Endodermal cell (in vitro differentiated cells): Measurements from ENCODE around the gene ZGRF1. TPM values are rescaled to one million over a fixed set of nuclear protein-coding genes. Genes with fewer than 3 reads are reported as not detected.

Experiments used
- DNase-seq: peaks from one replicate; pipeline ENCODE4 v3.0.0-alpha.2; 2017
- H3K27ac ChIP-seq: 2 replicates; pipeline ENCODE4 v1.5.1; 2013; ENCODE audit warnings: mild to moderate bottlenecking, low read depth, low read length, moderate library complexity
- H3K27me3 ChIP-seq: 2 replicates; pipeline ENCODE4 v1.6.1; 2013; ENCODE audit warnings: mild to moderate bottlenecking, low read length, moderate library complexity; ENCODE audit not compliant: insufficient read depth, control insufficient read depth, poor library complexity, severe bottlenecking
- H3K36me3 ChIP-seq: 2 replicates; pipeline ENCODE4 v1.7.0; 2013; ENCODE audit warnings: mild to moderate bottlenecking, low read length, moderate library complexity; ENCODE audit not compliant: control insufficient read depth, insufficient read depth
- H3K4me1 ChIP-seq: one replicate; pipeline ENCODE4 v1.7.0; 2013; ENCODE audit warnings: low read length; ENCODE audit not compliant: control insufficient read depth, insufficient read depth
- H3K4me3 ChIP-seq: 2 replicates; pipeline ENCODE4 v1.5.1; 2013; ENCODE audit warnings: mild to moderate bottlenecking, low read length, moderate library complexity
- H3K9ac ChIP-seq: 2 replicates; pipeline ENCODE4 v1.6.1; 2013; ENCODE audit warnings: mild to moderate bottlenecking, low read length, moderate library complexity; ENCODE audit not compliant: poor library complexity, severe bottlenecking; ENCODE audit errors: extremely low read depth
- H3K9me3 ChIP-seq: 2 replicates; pipeline ENCODE4 v1.6.1; 2013; ENCODE audit warnings: mild to moderate bottlenecking, low read length, moderate library complexity; ENCODE audit not compliant: control insufficient read depth
- H3K27ac Mint-ChIP-seq: 2 replicates; pipeline ENCODE4 v1.8.0; 2020; ENCODE audit warnings: mixed read lengths
- H3K27me3 Mint-ChIP-seq: 2 replicates; pipeline ENCODE4 v1.8.0; 2021; ENCODE audit warnings: mild to moderate bottlenecking, mixed read lengths; ENCODE audit not compliant: insufficient read depth
- H3K36me3 Mint-ChIP-seq: 2 replicates; pipeline ENCODE4 v1.8.0; 2020; ENCODE audit warnings: low read depth, mixed read lengths
- H3K4me1 Mint-ChIP-seq: 2 replicates; pipeline ENCODE4 v1.8.0; 2020; ENCODE audit warnings: mixed read lengths
- H3K4me3 Mint-ChIP-seq: 2 replicates; pipeline ENCODE4 v1.8.0; 2020; ENCODE audit warnings: mild to moderate bottlenecking, moderate library complexity, mixed read lengths
- H3K9me3 Mint-ChIP-seq: 2 replicates; pipeline ENCODE4 v1.8.0; 2020; ENCODE audit warnings: mild to moderate bottlenecking, mixed read lengths
- CTCF ChIP-seq: fragments of 200-600 bp; sonication (generic); conservative IDR thresholded peaks from 2 replicates; pipeline ENCODE4 v1.5.0; 2021; ENCODE audit warnings: antibody characterized with exemption, mild to moderate bottlenecking
- WGBS, 2 experiments: methylation state at CpG; one replicate each; pipeline versions ENCODE4 v1.1.5 to v1.1.7; 2013; ENCODE audit warnings: missing lambda C conversion rate in 2 of 2, mixed read lengths in 1 of 2; ENCODE audit not compliant: insufficient coverage in 1 of 2, insufficient read length in 1 of 2; 5-methylcytosine and 5-hydroxymethylcytosine counted together
- total RNA-seq, 2 donors: library from RNA; stranded (reverse); fragmentation: NEBNext Ultra II Directional in 1 of 2; extraction: Animal tissue kit (Norgen Biotek cat#: 25700) in 1 of 2; gene quantifications; 2 replicates in 1 of 2; 3 replicates in 1 of 2; pipeline ENCODE4 v1.2.1, GENCODE V29; 2021

Gene ZGRF1
- total RNA-seq, 2 donors from 2014 or later, result 29.1 to 57.3 TPM

DNA sequence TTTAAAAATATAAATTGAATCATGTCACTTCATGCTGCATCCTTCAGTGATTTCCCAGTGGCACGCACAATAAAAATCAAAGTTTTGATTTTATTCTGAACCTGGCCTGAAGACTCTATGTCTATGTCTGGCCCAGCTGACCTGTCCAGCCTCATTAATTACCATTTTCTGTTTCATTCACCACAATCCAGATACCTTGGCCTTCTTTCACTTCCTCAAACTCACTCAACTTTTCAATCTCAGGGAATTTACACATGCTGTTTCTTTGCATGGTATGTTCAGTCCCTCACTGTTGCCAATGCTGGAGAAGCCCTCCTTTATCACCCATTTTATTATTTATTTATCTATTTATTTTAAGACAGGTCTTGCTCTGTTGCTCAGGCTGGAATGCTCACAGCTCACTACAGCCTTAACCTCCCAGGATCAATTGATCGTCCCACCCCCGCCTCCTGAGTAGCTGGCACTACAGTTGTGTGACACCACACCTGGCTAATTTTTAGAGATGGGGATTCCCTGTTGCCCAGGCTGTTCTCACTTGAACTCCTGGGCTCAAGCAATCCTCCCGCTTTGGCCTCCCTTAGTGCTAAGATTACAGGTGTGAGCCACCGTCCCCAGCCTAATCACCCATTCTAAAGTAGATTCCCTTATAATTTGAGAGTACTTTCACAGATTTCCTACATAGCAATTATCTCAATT is 43.1 kb downstream of the ZGRF1 start:
- no peak overlapping the region for H3K9ac ChIP-seq
- H3K27me3 ChIP-seq, result no peaks in the 10 kb centered on the region
- peaks cover 19% of the 10 kb centered on the region for H3K9me3 ChIP-seq
- peaks cover 22% of the 10 kb centered on the region for H3K36me3 Mint-ChIP-seq
- DNase-seq, result no peak
- H3K27ac ChIP-seq, result no peak overlapping the region
- H3K27ac Mint-ChIP-seq, result no peak overlapping the region
- no peaks in the 10 kb centered on the region for H3K4me1 ChIP-seq
- no peak for TF ChIP-seq CTCF
- 91 to 95% methylated on average over 4 to 5 of the region's 5 CpGs for WGBS, 2 experiments
- H3K4me3 Mint-ChIP-seq, result no peak overlapping the region
- H3K36me3 ChIP-seq, result peaks cover 21% of the 10 kb centered on the region
- no peaks in the 10 kb centered on the region for H3K27me3 Mint-ChIP-seq
- H3K4me3 ChIP-seq, result no peak overlapping the region
- H3K9me3 Mint-ChIP-seq, result no peaks in the 10 kb centered on the region
- no peaks in the 10 kb centered on the region for H3K4me1 Mint-ChIP-seq

- Mint-ChIP-seq H3K27me3 (no peaks in the 10 kb centered on the region), H3K36me3 (peaks cover 20% of the 10 kb centered on the region), H3K4me3 (no peak overlapping the region), H3K9me3 (no peaks in the 10 kb centered on the region), H3K27ac (no peak overlapping the region), H3K4me1 (no peaks in the 10 kb centered on the region)
- Histone ChIP-seq H3K27ac (no peak overlapping the region), H3K9me3 (peaks cover 19% of the 10 kb centered on the region), H3K4me1 (no peaks in the 10 kb centered on the region), H3K36me3 (peaks cover 21% of the 10 kb centered on the region), H3K9ac (no peak overlapping the region), H3K4me3 (no peak overlapping the region), H3K27me3 (no peaks in the 10 kb centered on the region)
- DNase-seq, result no peak
- TF ChIP-seq CTCF, result no peak
Observed at GRCh38 chr4:112592717-112593116, 44.0 kb downstream of the ZGRF1 start.

- no peaks in the 10 kb centered on the region for H3K27me3 Mint-ChIP-seq
- Histone ChIP-seq H3K9me3 (peaks cover 19% of the 10 kb centered on the region), H3K4me3 (no peak overlapping the region), H3K4me1 (no peaks in the 10 kb centered on the region), H3K27me3 (no peaks in the 10 kb centered on the region), H3K27ac (no peak overlapping the region), H3K9ac (no peak overlapping the region), H3K36me3 (peaks cover 31% of the 10 kb centered on the region)
- no peaks in the 10 kb centered on the region for H3K4me1 Mint-ChIP-seq
- no peak overlapping the region for H3K4me3 Mint-ChIP-seq
- no peak for DNase-seq
- WGBS, 2 experiments, result 84% methylated on average over 1 of the region's 1 CpG; no CpG with 5 or more reads in 1 of the 2 experiments
- H3K36me3 Mint-ChIP-seq, result peaks cover 29% of the 10 kb centered on the region
- no peaks in the 10 kb centered on the region for H3K9me3 Mint-ChIP-seq
- TF ChIP-seq CTCF, result no peak
- no peak overlapping the region for H3K27ac Mint-ChIP-seq
Observed at GRCh38 chr4:112591593-112591992, 45.1 kb downstream of the ZGRF1 start.
